Liver (tissue), 9 donors: ENCODE data around the gene NOL4L. TPM values are rescaled to one million over a fixed set of nuclear protein-coding genes. Genes with fewer than 3 reads are reported as not detected.
A peak's percentile ranks its signal among the peaks of the same experiment; 100 is the strongest.

Source experiments
- DNase-seq: peaks from one replicate; pipeline ENCODE4 v3.0.0-alpha.2; 2017; ENCODE audit warnings: low spot score
- H3K27ac ChIP-seq, 2 donors: one replicate each; pipeline ENCODE4 v1.7.0; 2013; ENCODE audit warnings: inconsistent platforms in 2 of 2, low read length in 2 of 2, control low read depth in 1 of 2, low read depth in 1 of 2, mild to moderate bottlenecking in 1 of 2
- H3K27me3 ChIP-seq, 4 donors: one replicate each; pipeline versions ENCODE4 v1.6.1 to v1.7.0; 2013; ENCODE audit warnings: low read length in 3 of 4, inconsistent platforms in 1 of 4, mild to moderate bottlenecking in 1 of 4, moderate library complexity in 1 of 4; ENCODE audit not compliant: control insufficient read depth in 4 of 4, insufficient read depth in 4 of 4
- H3K36me3 ChIP-seq, 4 donors: one replicate each; pipeline versions ENCODE4 v1.6.1 to v1.7.0; 2013; ENCODE audit warnings: low read length in 3 of 4, mild to moderate bottlenecking in 3 of 4, low read depth in 1 of 4, moderate library complexity in 1 of 4; ENCODE audit not compliant: control insufficient read depth in 4 of 4, insufficient read depth in 3 of 4
- H3K4me1 ChIP-seq, 4 donors: one replicate each; pipeline versions ENCODE4 v1.6.1 to v1.7.0; 2013; ENCODE audit warnings: low read length in 3 of 4, mild to moderate bottlenecking in 3 of 4, moderate library complexity in 1 of 4; ENCODE audit not compliant: control insufficient read depth in 4 of 4, insufficient read depth in 4 of 4
- H3K4me3 ChIP-seq, 3 donors: one replicate each; pipeline versions ENCODE4 v1.6.1 to v1.7.0; 2013; ENCODE audit warnings: low read length in 3 of 3, control low read depth in 1 of 3, low read depth in 1 of 3, mild to moderate bottlenecking in 1 of 3
- H3K9ac ChIP-seq, 2 donors: one replicate each; pipeline ENCODE4 v1.7.0; 2013; ENCODE audit warnings: low read length in 2 of 2, mild to moderate bottlenecking in 2 of 2, moderate library complexity in 2 of 2, control low read depth in 1 of 2, low read depth in 1 of 2
- H3K9me3 ChIP-seq, 4 donors: one replicate each; pipeline versions ENCODE4 v1.6.1 to v1.7.0; 2013; ENCODE audit warnings: low read length in 3 of 4; ENCODE audit not compliant: control insufficient read depth in 4 of 4
- FOXA2 ChIP-seq: IDR thresholded peaks from 2 replicates; pipeline ENCODE4 v1.6.1; 2016; ENCODE audit warnings: antibody characterized with exemption
- GABPA ChIP-seq, 2 donors: IDR thresholded peaks in 1 of 2; conservative IDR thresholded peaks in 1 of 2; 2 replicates each; pipeline ENCODE4 v1.6.1; 2016; ENCODE audit warnings: antibody characterized with exemption in 2 of 2, mild to moderate bottlenecking in 1 of 2, moderate library complexity in 1 of 2
- HNF4A ChIP-seq, 2 donors: conservative IDR thresholded peaks; 2 replicates each; pipeline ENCODE4 v1.6.1; 2016; ENCODE audit warnings: antibody characterized with exemption in 2 of 2, mild to moderate bottlenecking in 2 of 2
- HNF4G ChIP-seq: IDR thresholded peaks from 2 replicates; pipeline ENCODE4 v1.6.1; 2016; ENCODE audit warnings: antibody characterized with exemption
- JUND ChIP-seq, 2 donors: IDR thresholded peaks; 2 replicates each; pipeline ENCODE4 v1.6.1; 2016; ENCODE audit warnings: antibody characterized with exemption in 2 of 2
- RAD21 ChIP-seq, 2 donors: IDR thresholded peaks; 2 replicates each; pipeline ENCODE4 v1.6.1; 2016; ENCODE audit warnings: antibody characterized with exemption in 2 of 2, mild to moderate bottlenecking in 2 of 2
- RXRA ChIP-seq, 2 donors: IDR thresholded peaks; 2 replicates each; pipeline ENCODE4 v1.6.1; 2017 to 2018; ENCODE audit warnings: antibody characterized with exemption in 2 of 2, mild to moderate bottlenecking in 1 of 2
- SP1 ChIP-seq: IDR thresholded peaks from 2 replicates; pipeline ENCODE4 v1.6.1; 2018; ENCODE audit warnings: antibody characterized with exemption, mild to moderate bottlenecking
- YY1 ChIP-seq: IDR thresholded peaks from 2 replicates; pipeline ENCODE4 v1.6.1; 2016; ENCODE audit warnings: antibody characterized with exemption, mild to moderate bottlenecking
- WGBS: extraction: QIAGEN DNeasy Blood & Tissue Kit; methylation state at CpG from one replicate; pipeline ENCODE4 v1.1.7; 2013; 5-methylcytosine and 5-hydroxymethylcytosine counted together
- polyA plus RNA-seq, 2 donors: library from polyadenylated mRNA; stranded (reverse) in 1 of 2; unstranded in 1 of 2; fragments of 200-250 nt in 1 of 2; fragments of >200 nt in 1 of 2; fragmentation: Nextera tagmentation in 1 of 2; extraction: Ambion mirVana in 1 of 2; gene quantifications; one replicate each; pipeline versions ENCODE4 v1.2.1 to v1.2.3, GENCODE V29; 2013 to 2015
- total RNA-seq, 2 donors: library from RNA; depleted of rRNA; stranded (reverse); fragments of >200 nt; gene quantifications; one replicate each; pipeline ENCODE4 v1.2.3, GENCODE V29; 2014
- TF ChIP-seq, protein P1 (sequence below): IDR thresholded peaks from 2 replicates; pipeline ENCODE4 v1.6.1; 2016; ENCODE audit warnings: antibody characterized with exemption, mild to moderate bottlenecking
- TF ChIP-seq, protein P2 (sequence below): fragments of 150-350 bp; IDR thresholded peaks from 2 replicates; pipeline ENCODE4 v1.5.1; 2017; ENCODE audit warnings: improper control_type of control experiment, low read depth, low read length; ENCODE audit not compliant: missing input control
- TF ChIP-seq, protein P3 (sequence below): IDR thresholded peaks from 2 replicates; pipeline ENCODE4 v1.6.1; 2016; ENCODE audit warnings: antibody characterized with exemption
- TF ChIP-seq, protein P4 (sequence below): IDR thresholded peaks from 2 replicates; pipeline ENCODE4 v1.6.1; 2016; ENCODE audit warnings: antibody characterized with exemption
- TF ChIP-seq, protein P5 (sequence below): IDR thresholded peaks from 2 replicates; pipeline ENCODE4 v1.6.1; 2016; ENCODE audit warnings: antibody characterized with exemption
- donor health status: healthy.
- donor health status: healthy.
- donor health status: healthy.
- donor health status: healthy.
- donor health status: healthy.

Gene NOL4L
- total and polyA plus RNA-seq, 4 donors, result 2.2 to 6.8 (median 4.3) TPM

DNA sequence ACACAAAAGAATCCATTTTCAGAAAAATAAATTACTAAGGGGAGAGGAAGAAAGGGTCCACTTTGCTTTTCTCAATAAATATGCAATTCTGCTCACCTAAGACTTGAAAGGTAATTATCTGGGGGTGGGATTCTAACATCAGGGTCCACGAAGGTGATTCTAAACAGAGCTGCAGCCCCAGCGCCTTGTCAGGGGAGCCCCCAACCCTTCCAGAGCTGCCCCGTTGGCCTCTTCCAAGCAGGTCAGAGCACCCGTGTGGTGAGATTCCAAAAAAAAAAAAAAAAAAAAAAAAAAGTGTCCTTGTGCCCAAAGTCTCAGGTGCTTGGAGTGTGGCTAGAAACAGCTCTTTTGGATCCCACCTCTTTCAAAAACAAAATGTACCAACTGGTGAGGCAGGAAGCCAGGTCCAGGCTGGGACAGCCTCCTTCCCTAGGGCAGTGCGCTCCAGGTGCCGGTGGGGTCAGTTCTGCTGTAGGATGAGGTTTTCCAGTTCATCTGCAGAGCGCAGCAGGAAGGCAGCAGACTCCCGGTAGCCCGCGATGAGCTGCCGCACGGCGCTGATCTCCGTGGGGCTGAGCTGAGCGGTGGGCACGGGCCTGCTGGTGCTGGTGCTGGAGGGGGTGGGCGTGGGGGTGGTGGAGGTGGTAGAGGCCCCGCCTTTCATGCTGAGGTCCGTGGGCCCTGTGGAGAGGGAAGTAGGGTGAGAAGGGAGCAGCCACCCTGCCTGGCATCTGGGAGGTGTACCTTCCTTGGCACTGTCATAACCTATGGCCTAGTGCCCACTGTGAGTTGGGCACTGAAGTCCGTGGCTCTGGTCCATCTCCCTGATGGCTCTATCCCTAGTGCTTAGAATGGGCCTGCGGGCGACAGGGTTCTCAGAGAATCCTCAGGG lies 137.8 kb downstream of the NOL4L start:
- TF ChIP-seq RXRA (IDR thresholded peaks at IDR 0.05) (no peak), HNF4G (no peak), GABPA (IDR thresholded peaks at IDR 0.05 in 1 of 2, conservative IDR thresholded peaks at IDR 0.05 in 1 of 2) (no peak)
- H3K9me3 ChIP-seq, result no peaks in the 10 kb centered on the region
- H3K4me3 ChIP-seq, result no peak overlapping the region
- DNase-seq, result no peak
- H3K9ac ChIP-seq, result no peak overlapping the region
- no peak overlapping the region for H3K27ac ChIP-seq
- no peaks in the 10 kb centered on the region for H3K27me3 ChIP-seq
- peaks cover 0 to 22% (median 9%) of the 10 kb centered on the region in 4 donors for H3K36me3 ChIP-seq
- 79% methylated on average over 22 of the region's 22 CpGs for WGBS
- peaks cover 2 to 18% (median 6%) of the 10 kb centered on the region in 4 donors for H3K4me1 ChIP-seq

DNA sequence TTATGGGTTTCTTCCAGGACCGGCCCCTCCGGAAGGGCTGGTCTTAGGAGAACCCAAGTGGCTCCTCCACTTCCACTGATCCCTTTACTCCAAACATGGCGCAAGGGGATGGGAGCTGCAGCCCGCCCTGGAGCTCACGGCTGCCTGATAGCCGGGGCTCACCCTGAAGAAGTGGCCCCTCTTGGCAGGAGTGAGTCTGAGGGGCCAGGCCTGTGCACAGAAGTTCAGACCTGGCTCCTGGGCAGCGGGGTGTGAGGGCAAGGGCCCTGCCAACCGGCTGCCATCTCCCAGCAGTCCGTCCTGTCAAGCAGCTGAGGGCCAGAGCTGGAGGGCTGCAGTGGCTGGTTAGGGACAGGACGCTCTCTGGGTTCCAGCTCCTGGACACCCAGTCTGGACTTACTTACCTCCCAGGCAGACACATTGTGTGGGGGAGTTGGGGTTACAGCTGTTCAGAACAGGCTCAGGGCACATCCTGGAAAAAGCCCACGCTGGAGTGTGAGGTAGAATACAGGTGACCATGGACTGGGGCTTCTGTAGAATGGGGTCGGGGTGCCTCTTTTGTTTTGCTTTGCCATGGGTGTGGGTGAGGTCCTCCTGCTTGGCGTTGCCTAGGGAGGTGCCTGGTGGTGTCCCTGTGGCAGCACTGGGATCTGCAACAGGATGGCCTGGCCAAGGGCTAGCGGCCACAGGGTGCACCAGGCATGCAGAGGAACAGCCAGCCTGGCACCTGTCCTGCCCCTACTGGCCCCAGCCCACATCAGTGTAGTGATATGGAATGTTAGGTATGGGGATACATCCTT lies 138.6 kb downstream of the NOL4L start:
- no peak for DNase-seq
- H3K36me3 ChIP-seq, result peaks cover 0 to 14% (median 4%) of the 10 kb centered on the region in 4 donors
- TF ChIP-seq GABPA (IDR thresholded peaks at IDR 0.05 in 1 of 2, conservative IDR thresholded peaks at IDR 0.05 in 1 of 2), result no peak
- TF ChIP-seq FOXA2, result no peak
- TF ChIP-seq HNF4A (conservative IDR thresholded peaks at IDR 0.05), result no peak
- peak in 1 of 2 donors; percentile 8 for TF ChIP-seq RAD21 (IDR thresholded peaks at IDR 0.05)
- TF ChIP-seq SP1, result no peak
- no peaks in the 10 kb centered on the region for H3K27me3 ChIP-seq
- no peak overlapping the region for H3K9ac ChIP-seq
- no peak overlapping the region for H3K27ac ChIP-seq
- no peak overlapping the region for H3K4me3 ChIP-seq
- peaks cover 2 to 19% (median 9%) of the 10 kb centered on the region in 4 donors for H3K4me1 ChIP-seq
- WGBS, result 90% methylated on average over 14 of the region's 14 CpGs
- no peaks in the 10 kb centered on the region for H3K9me3 ChIP-seq

DNA sequence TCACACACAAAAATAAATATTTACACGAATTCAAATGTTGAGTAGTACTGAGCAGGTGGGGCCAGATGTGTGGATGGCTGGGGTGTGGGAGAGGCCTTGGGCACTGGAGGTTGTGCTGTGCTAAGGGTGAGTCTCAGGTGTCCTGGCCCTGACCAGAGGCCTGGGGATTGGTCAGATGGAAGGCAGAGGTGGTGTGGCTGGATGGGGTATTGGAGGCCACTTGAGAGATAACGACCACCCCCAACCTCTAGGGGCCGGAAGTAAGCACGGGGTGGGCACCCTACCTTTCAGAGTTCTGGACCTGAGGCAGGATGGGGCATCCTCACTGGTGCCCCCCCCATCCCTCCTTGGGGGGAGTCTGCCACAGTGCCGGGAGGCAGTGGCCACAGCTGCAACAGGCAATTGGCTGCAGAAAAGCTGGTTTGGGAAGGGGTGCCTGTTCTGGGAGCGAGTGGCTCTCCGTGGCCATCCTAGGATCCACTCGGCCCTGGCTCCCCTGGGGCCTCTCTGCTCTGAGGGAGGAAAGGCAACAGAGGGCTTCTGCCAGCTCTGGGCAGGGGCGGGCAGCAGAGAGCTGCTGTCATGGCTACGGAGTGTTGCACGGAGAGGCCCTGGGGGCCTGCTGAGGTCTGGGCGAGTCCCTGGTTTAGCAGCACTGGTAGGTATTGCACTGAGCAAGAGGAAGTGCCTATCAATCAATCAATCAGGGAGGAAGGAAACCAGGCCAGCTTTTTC lies 139.4 kb downstream of the NOL4L start:
- Histone ChIP-seq H3K27ac (no peak overlapping the region), H3K4me1 (peaks cover 5 to 27% (median 17%) of the 10 kb centered on the region in 4 donors), H3K9ac (no peak overlapping the region)

More for the DNA sequence above, 139.4 kb downstream of the NOL4L start:
- H3K4me3 ChIP-seq, result no peak overlapping the region
- H3K27me3 ChIP-seq, result no peaks in the 10 kb centered on the region
- WGBS, result 72% methylated on average over 12 of the region's 12 CpGs
- no peaks in the 10 kb centered on the region for H3K9me3 ChIP-seq
- TF ChIP-seq, protein P1, sequence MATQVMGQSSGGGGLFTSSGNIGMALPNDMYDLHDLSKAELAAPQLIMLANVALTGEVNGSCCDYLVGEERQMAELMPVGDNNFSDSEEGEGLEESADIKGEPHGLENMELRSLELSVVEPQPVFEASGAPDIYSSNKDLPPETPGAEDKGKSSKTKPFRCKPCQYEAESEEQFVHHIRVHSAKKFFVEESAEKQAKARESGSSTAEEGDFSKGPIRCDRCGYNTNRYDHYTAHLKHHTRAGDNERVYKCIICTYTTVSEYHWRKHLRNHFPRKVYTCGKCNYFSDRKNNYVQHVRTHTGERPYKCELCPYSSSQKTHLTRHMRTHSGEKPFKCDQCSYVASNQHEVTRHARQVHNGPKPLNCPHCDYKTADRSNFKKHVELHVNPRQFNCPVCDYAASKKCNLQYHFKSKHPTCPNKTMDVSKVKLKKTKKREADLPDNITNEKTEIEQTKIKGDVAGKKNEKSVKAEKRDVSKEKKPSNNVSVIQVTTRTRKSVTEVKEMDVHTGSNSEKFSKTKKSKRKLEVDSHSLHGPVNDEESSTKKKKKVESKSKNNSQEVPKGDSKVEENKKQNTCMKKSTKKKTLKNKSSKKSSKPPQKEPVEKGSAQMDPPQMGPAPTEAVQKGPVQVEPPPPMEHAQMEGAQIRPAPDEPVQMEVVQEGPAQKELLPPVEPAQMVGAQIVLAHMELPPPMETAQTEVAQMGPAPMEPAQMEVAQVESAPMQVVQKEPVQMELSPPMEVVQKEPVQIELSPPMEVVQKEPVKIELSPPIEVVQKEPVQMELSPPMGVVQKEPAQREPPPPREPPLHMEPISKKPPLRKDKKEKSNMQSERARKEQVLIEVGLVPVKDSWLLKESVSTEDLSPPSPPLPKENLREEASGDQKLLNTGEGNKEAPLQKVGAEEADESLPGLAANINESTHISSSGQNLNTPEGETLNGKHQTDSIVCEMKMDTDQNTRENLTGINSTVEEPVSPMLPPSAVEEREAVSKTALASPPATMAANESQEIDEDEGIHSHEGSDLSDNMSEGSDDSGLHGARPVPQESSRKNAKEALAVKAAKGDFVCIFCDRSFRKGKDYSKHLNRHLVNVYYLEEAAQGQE, result no peak
- TF ChIP-seq HNF4G (no peak), HNF4A (conservative IDR thresholded peaks at IDR 0.05) (no peak), RXRA (IDR thresholded peaks at IDR 0.05) (no peak), YY1 (no peak), SP1 (no peak), FOXA2 (no peak), JUND (IDR thresholded peaks at IDR 0.05) (no peak), GABPA (IDR thresholded peaks at IDR 0.05 in 1 of 2, conservative IDR thresholded peaks at IDR 0.05 in 1 of 2) (no peak)
- TF ChIP-seq, protein P2, sequence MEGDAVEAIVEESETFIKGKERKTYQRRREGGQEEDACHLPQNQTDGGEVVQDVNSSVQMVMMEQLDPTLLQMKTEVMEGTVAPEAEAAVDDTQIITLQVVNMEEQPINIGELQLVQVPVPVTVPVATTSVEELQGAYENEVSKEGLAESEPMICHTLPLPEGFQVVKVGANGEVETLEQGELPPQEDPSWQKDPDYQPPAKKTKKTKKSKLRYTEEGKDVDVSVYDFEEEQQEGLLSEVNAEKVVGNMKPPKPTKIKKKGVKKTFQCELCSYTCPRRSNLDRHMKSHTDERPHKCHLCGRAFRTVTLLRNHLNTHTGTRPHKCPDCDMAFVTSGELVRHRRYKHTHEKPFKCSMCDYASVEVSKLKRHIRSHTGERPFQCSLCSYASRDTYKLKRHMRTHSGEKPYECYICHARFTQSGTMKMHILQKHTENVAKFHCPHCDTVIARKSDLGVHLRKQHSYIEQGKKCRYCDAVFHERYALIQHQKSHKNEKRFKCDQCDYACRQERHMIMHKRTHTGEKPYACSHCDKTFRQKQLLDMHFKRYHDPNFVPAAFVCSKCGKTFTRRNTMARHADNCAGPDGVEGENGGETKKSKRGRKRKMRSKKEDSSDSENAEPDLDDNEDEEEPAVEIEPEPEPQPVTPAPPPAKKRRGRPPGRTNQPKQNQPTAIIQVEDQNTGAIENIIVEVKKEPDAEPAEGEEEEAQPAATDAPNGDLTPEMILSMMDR, result no peak
- TF ChIP-seq, protein P3, sequence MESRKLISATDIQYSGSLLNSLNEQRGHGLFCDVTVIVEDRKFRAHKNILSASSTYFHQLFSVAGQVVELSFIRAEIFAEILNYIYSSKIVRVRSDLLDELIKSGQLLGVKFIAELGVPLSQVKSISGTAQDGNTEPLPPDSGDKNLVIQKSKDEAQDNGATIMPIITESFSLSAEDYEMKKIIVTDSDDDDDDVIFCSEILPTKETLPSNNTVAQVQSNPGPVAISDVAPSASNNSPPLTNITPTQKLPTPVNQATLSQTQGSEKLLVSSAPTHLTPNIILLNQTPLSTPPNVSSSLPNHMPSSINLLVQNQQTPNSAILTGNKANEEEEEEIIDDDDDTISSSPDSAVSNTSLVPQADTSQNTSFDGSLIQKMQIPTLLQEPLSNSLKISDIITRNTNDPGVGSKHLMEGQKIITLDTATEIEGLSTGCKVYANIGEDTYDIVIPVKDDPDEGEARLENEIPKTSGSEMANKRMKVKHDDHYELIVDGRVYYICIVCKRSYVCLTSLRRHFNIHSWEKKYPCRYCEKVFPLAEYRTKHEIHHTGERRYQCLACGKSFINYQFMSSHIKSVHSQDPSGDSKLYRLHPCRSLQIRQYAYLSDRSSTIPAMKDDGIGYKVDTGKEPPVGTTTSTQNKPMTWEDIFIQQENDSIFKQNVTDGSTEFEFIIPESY, result no peak
- TF ChIP-seq, protein P4, sequence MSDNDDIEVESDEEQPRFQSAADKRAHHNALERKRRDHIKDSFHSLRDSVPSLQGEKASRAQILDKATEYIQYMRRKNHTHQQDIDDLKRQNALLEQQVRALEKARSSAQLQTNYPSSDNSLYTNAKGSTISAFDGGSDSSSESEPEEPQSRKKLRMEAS, result no peak
- TF ChIP-seq, protein P5, sequence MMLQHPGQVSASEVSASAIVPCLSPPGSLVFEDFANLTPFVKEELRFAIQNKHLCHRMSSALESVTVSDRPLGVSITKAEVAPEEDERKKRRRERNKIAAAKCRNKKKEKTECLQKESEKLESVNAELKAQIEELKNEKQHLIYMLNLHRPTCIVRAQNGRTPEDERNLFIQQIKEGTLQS, result no peak
- H3K36me3 ChIP-seq, result peaks cover 0 to 9% (median 3%) of the 10 kb centered on the region in 4 donors
- DNase-seq, result no peak
